OCI-LY1 (cell line): ENCODE results near the gene FERD3L.

Source experiments
- H2AFZ ChIP-seq: fragments of 200-600 bp; sonication (generic), shearing (Covaris generic); 2 replicates; pipeline ENCODE4 v1.6.0; 2014; ENCODE audit warnings: antibody characterized with exemption, mild to moderate bottlenecking, low read length
- H3F3A ChIP-seq: fragments of 200-600 bp; sonication (generic), shearing (Covaris generic); 2 replicates; pipeline ENCODE4 v1.6.0; 2014; ENCODE audit warnings: mild to moderate bottlenecking, antibody characterized with exemption, low read length, moderate library complexity; ENCODE audit not compliant: insufficient read depth
- H3K27ac ChIP-seq: fragments of 200-600 bp; sonication (generic); 2 replicates; pipeline ENCODE4 v1.5.1; 2014; ENCODE audit warnings: low read length, mixed run types, mild to moderate bottlenecking, low read depth; ENCODE audit not compliant: poor library complexity, severe bottlenecking
- H3K27me3 ChIP-seq: fragments of 200-600 bp; sonication (generic); 2 replicates; pipeline ENCODE4 v1.6.0; 2014; ENCODE audit warnings: antibody characterized with exemption, mild to moderate bottlenecking, low read length, moderate library complexity; ENCODE audit not compliant: insufficient read depth
- H3K36me3 ChIP-seq: fragments of 200-600 bp; sonication (generic); 2 replicates; pipeline ENCODE4 v1.6.1; 2014; ENCODE audit warnings: mild to moderate bottlenecking, antibody characterized with exemption, low read length, moderate library complexity, mixed read lengths; ENCODE audit not compliant: insufficient read depth
- H3K4me1 ChIP-seq: fragments of 200-600 bp; sonication (generic); 2 replicates; pipeline ENCODE4 v1.5.1; 2014; ENCODE audit warnings: mild to moderate bottlenecking, low read length, moderate library complexity; ENCODE audit not compliant: insufficient read depth, severe bottlenecking
- H3K4me2 ChIP-seq: fragments of 200-600 bp; sonication (generic), shearing (Covaris generic); 2 replicates; pipeline ENCODE4 v1.6.1; 2014; ENCODE audit warnings: low read length
- H3K4me3 ChIP-seq: fragments of 200-600 bp; sonication (generic); 2 replicates; pipeline ENCODE4 v1.5.1; 2014; ENCODE audit warnings: low read length, low read depth, mild to moderate bottlenecking, mixed read lengths; ENCODE audit not compliant: poor library complexity, severe bottlenecking
- H3K79me2 ChIP-seq: fragments of 200-600 bp; shearing (Covaris generic); 2 replicates; pipeline ENCODE4 v1.6.1; 2016; ENCODE audit warnings: mixed run types, low read length, mixed read lengths; ENCODE audit not compliant: insufficient read depth
- H3K9ac ChIP-seq: fragments of 200-600 bp; sonication (generic), shearing (Covaris generic); 2 replicates; pipeline ENCODE4 v1.6.1; 2014; ENCODE audit warnings: mild to moderate bottlenecking, low read length, mixed read lengths
- H3K9me2 ChIP-seq: fragments of 200-600 bp; sonication (generic), shearing (Covaris generic); 2 replicates; pipeline ENCODE4 v1.6.1; 2014; ENCODE audit warnings: low read depth, mild to moderate bottlenecking, low read length, mixed read lengths
- H3K9me3 ChIP-seq: fragments of 200-600 bp; shearing (Covaris generic); 2 replicates; pipeline ENCODE4 v1.6.1; 2014; ENCODE audit warnings: low read length, mixed read lengths
- H4K20me1 ChIP-seq: fragments of 200-600 bp; sonication (generic), shearing (Covaris generic); 2 replicates; pipeline ENCODE4 v1.6.0; 2016; ENCODE audit warnings: mild to moderate bottlenecking, low read length; ENCODE audit not compliant: insufficient read depth
- CTCF ChIP-seq: fragments of 200-600 bp; sonication (generic), shearing (Covaris generic); IDR thresholded peaks from 2 replicates; pipeline ENCODE4 v1.5.1; 2017; ENCODE audit warnings: mild to moderate bottlenecking, antibody characterized with exemption, low read length, moderate library complexity, mixed read lengths
- EZH2 ChIP-seq: fragments of 200-600 bp; sonication (generic), shearing (Covaris generic); IDR thresholded peaks from 2 replicates; pipeline ENCODE4 v1.8.0; 2017; ENCODE audit warnings: borderline replicate concordance, mixed run types, mild to moderate bottlenecking, antibody characterized with exemption, low read length, moderate library complexity, mixed read lengths

The FERD3L gene

GRCh38 chr7:19119372-19119771 lies 25.8 kb downstream of the FERD3L start:
- no peaks in the 10 kb centered on the region for H3K9me3 ChIP-seq
- no peak overlapping the region for H2AFZ ChIP-seq
- H3K4me2 ChIP-seq = no peak overlapping the region
- H3F3A ChIP-seq = no peaks in the 10 kb centered on the region
- no peaks in the 10 kb centered on the region for H3K79me2 ChIP-seq
- no peak for TF ChIP-seq CTCF
- TF ChIP-seq EZH2 = no peak
- no peak overlapping the region for H3K4me3 ChIP-seq
- H3K27me3 ChIP-seq = no peaks in the 10 kb centered on the region
- H3K4me1 ChIP-seq = no peaks in the 10 kb centered on the region
- H3K9ac ChIP-seq = no peak overlapping the region
- no peaks in the 10 kb centered on the region for H3K36me3 ChIP-seq
- H4K20me1 ChIP-seq = no peaks in the 10 kb centered on the region
- no peaks in the 10 kb centered on the region for H3K9me2 ChIP-seq
- H3K27ac ChIP-seq = no peak overlapping the region

GRCh38 chr7:19118636-19119371 lies 26.4 kb downstream of the FERD3L start:
- Histone ChIP-seq H3K4me1 (no peaks in the 10 kb centered on the region), H3K9ac (no peak overlapping the region), H3K27ac (no peak overlapping the region), H3K9me3 (no peaks in the 10 kb centered on the region), H4K20me1 (no peaks in the 10 kb centered on the region), H3K36me3 (no peaks in the 10 kb centered on the region), H3K27me3 (no peaks in the 10 kb centered on the region), H3F3A (no peaks in the 10 kb centered on the region), H3K9me2 (no peaks in the 10 kb centered on the region), H3K79me2 (no peaks in the 10 kb centered on the region), H3K4me3 (no peak overlapping the region), H2AFZ (no peak overlapping the region), H3K4me2 (no peak overlapping the region)
- TF ChIP-seq EZH2 (no peak), CTCF (no peak)

GRCh38 chr7:19117870-19118608 lies 27.2 kb downstream of the FERD3L start:
- H3K27me3 ChIP-seq = 0 out of 2 replicates have a peak, but pooled peaks cover 2% of the 10 kb centered on the region

More at GRCh38 chr7:19117870-19118608, 27.2 kb downstream of the FERD3L start:
- no peaks in the 10 kb centered on the region for H3K79me2 ChIP-seq
- no peaks in the 10 kb centered on the region for H3K9me2 ChIP-seq
- H4K20me1 ChIP-seq = no peaks in the 10 kb centered on the region
- no peak for TF ChIP-seq EZH2
- H2AFZ ChIP-seq = no peak overlapping the region
- H3K4me1 ChIP-seq = no peaks in the 10 kb centered on the region
- no peak overlapping the region for H3K4me2 ChIP-seq
- H3K9me3 ChIP-seq = no peaks in the 10 kb centered on the region
- no peaks in the 10 kb centered on the region for H3F3A ChIP-seq
- H3K4me3 ChIP-seq = no peak overlapping the region
- no peak overlapping the region for H3K27ac ChIP-seq
- no peaks in the 10 kb centered on the region for H3K36me3 ChIP-seq
- no peak overlapping the region for H3K9ac ChIP-seq
